NT2/D1 (cell line): ENCODE results near the gene AP1G2.

Experiments
- SUZ12 ChIP-seq: IDR thresholded peaks from 2 replicates; pipeline ENCODE4 v1.6.1; 2011; ENCODE audit not compliant: insufficient read length, insufficient read depth; ENCODE audit errors: extremely low read depth
- YY1 ChIP-seq: IDR thresholded peaks from 2 replicates; pipeline ENCODE4 v1.6.1; 2011; ENCODE audit not compliant: insufficient read length, insufficient read depth
- ZNF274 ChIP-seq: IDR thresholded peaks from 2 replicates; pipeline ENCODE4 v1.6.1; 2011; ENCODE audit warnings: mild to moderate bottlenecking, low read depth, low read length

- TF ChIP-seq ZNF274 (no peak), SUZ12 (no peak), YY1 (peak; percentile 44)
These were observed 11.5 kb downstream of the AP1G2 start, which contains the start of gene THTPA for GRCh38 chr14:23555882-23556699.
